Testis (tissue), 3 donors: ENCODE measurements around the gene OTOS. TPM values are rescaled to one million over a fixed set of nuclear protein-coding genes. Genes with fewer than 3 reads are reported as not detected.

Experiments used
- DNase-seq: peaks from one replicate; pipeline ENCODE4 v3.0.0-alpha.2; 2019
- H3K27ac ChIP-seq, 2 donors: fragments of 200-600 bp; sonication (generic); one replicate each; pipeline ENCODE4 v1.5.1; 2019
- H3K27me3 ChIP-seq: fragments of 200-600 bp; sonication (generic); one replicate; pipeline ENCODE4 v1.5.1; 2019
- H3K36me3 ChIP-seq: fragments of 200-600 bp; sonication (generic); one replicate; pipeline ENCODE4 v1.5.1; 2017; ENCODE audit warnings: low read depth; ENCODE audit errors: missing control alignments
- H3K4me1 ChIP-seq: fragments of 200-600 bp; sonication (generic); one replicate; pipeline ENCODE4 v1.5.1; 2019
- H3K4me3 ChIP-seq, 2 donors: fragments of 200-600 bp; sonication (generic); one replicate each; pipeline ENCODE4 v1.5.1; 2017 to 2019
- H3K9me3 ChIP-seq: fragments of 200-600 bp; sonication (generic); one replicate; pipeline ENCODE4 v1.5.1; 2017
- CTCF ChIP-seq, 3 experiments: fragments of 450-650 bp in 2 of 3; fragments of 200-600 bp in 1 of 3; sonication (generic) in 1 of 3; IDR thresholded peaks; one replicate each; pipeline ENCODE4 v1.5.1; 2016 to 2019; ENCODE audit warnings: antibody characterized with exemption in 3 of 3, mild to moderate bottlenecking in 2 of 3, moderate library complexity in 1 of 3
- POLR2A ChIP-seq: fragments of 450-650 bp; IDR thresholded peaks from one replicate; pipeline ENCODE4 v1.6.1; 2017; ENCODE audit warnings: antibody characterized with exemption, mild to moderate bottlenecking, moderate library complexity
- WGBS, 2 donors: methylation state at CpG; one replicate each; pipeline ENCODE4 v1.1.5; 2018; 5-methylcytosine and 5-hydroxymethylcytosine counted together
- intact Hi-C: fragments of 100-400 bp; cut with DNase I; formaldehyde crosslinking; loops from one replicate; pipeline ENCODE4 v1.15.1; 2023; ENCODE audit warnings: low total_unique reads
- polyA plus RNA-seq: library from polyadenylated mRNA; stranded (reverse); fragments of 350-450 nt; fragmentation: Illumina TruSeq; extraction: RNeasy Lipid Tissue Mini Kit (QIAGEN cat#74804); gene quantifications from one replicate; pipeline ENCODE4 v1.2.3, GENCODE V29; 2014; ENCODE audit warnings: low read depth, low replicate concordance; ENCODE audit not compliant: insufficient read depth
- total RNA-seq, 2 donors: library from RNA; depleted of rRNA; stranded (reverse); fragments of >200 nt; gene quantifications; one replicate each; pipeline ENCODE4 v1.2.3, GENCODE V29; 2016

OTOS gene
- total and polyA plus RNA-seq, 3 donors from 2014 or later, result 1.2 to 1.5 TPM; not detected in 1

- intact Hi-C loops, result no loop called here
- no peaks in the 10 kb centered on the region for H3K9me3 ChIP-seq
- no peak for DNase-seq
- H3K27me3 ChIP-seq, result no peaks in the 10 kb centered on the region
- WGBS, 2 donors, result 74 to 85% methylated on average over 4 to 5 of the region's 5 CpGs
- no peak overlapping the region for H3K4me3 ChIP-seq
- no peaks in the 10 kb centered on the region for H3K36me3 ChIP-seq
- no peaks in the 10 kb centered on the region for H3K4me1 ChIP-seq
- TF ChIP-seq POLR2A (no peak), CTCF (IDR thresholded peaks at IDR 0.05) (no peak)
- H3K27ac ChIP-seq, result no peak overlapping the region
These were observed 6.9 kb upstream of the OTOS start for GRCh38 chr2:240147382-240147781.

- intact Hi-C loops, result no loop called here
- Histone ChIP-seq H3K4me3 (no peak overlapping the region), H3K36me3 (no peaks in the 10 kb centered on the region), H3K4me1 (no peaks in the 10 kb centered on the region), H3K27ac (no peak overlapping the region), H3K27me3 (no peaks in the 10 kb centered on the region), H3K9me3 (no peaks in the 10 kb centered on the region)
- 82 to 86% methylated on average over 12 of the region's 12 CpGs for WGBS, 2 donors
- no peak for DNase-seq
- TF ChIP-seq POLR2A, result no peak
- no peak for TF ChIP-seq CTCF (IDR thresholded peaks at IDR 0.05)
These were observed 6.3 kb upstream of the OTOS start for GRCh38 chr2:240146627-240147278.

- intact Hi-C loops, result no loop called here
- no peak for TF ChIP-seq POLR2A
- no peak for TF ChIP-seq CTCF (IDR thresholded peaks at IDR 0.05)
- H3K36me3 ChIP-seq, result no peaks in the 10 kb centered on the region
- no peaks in the 10 kb centered on the region for H3K4me1 ChIP-seq
- H3K27me3 ChIP-seq, result no peaks in the 10 kb centered on the region
- H3K27ac ChIP-seq, result no peak overlapping the region
- H3K4me3 ChIP-seq, result no peak overlapping the region
- DNase-seq, result no peak
- WGBS, 2 donors, result 52 to 59% methylated on average over 8 to 10 of the region's 10 CpGs
- no peaks in the 10 kb centered on the region for H3K9me3 ChIP-seq
These were observed 5.7 kb upstream of the OTOS start for GRCh38 chr2:240146141-240146561.

- intact Hi-C loops, result no loop called here
- Histone ChIP-seq H3K27me3 (no peaks in the 10 kb centered on the region), H3K9me3 (no peaks in the 10 kb centered on the region), H3K36me3 (no peaks in the 10 kb centered on the region), H3K4me3 (no peak overlapping the region), H3K27ac (no peak overlapping the region), H3K4me1 (no peaks in the 10 kb centered on the region)
- DNase-seq, result no peak
- WGBS, 2 donors, result 74 to 83% methylated on average over 13 of the region's 13 CpGs
- TF ChIP-seq CTCF (IDR thresholded peaks at IDR 0.05) (no peak), POLR2A (no peak)
These were observed 5.0 kb upstream of the OTOS start for GRCh38 chr2:240145461-240145860.

GRCh38 chr2:240144649-240145261 lies 4.3 kb upstream of the OTOS start:
- no peak for TF ChIP-seq POLR2A
- no peak for DNase-seq
- H3K9me3 ChIP-seq, result no peaks in the 10 kb centered on the region
- H3K27me3 ChIP-seq, result no peaks in the 10 kb centered on the region
- WGBS, 2 donors, result 79 to 82% methylated on average over 18 to 20 of the region's 20 CpGs
- H3K27ac ChIP-seq, result no peak overlapping the region
- intact Hi-C loops, result no loop called here
- no peak overlapping the region for H3K4me3 ChIP-seq
- no peaks in the 10 kb centered on the region for H3K36me3 ChIP-seq
- no peaks in the 10 kb centered on the region for H3K4me1 ChIP-seq
